Chondrocyte (in vitro differentiated cells): ENCODE results near the gene ZDHHC11. TPM values are rescaled to one million over a fixed set of nuclear protein-coding genes. Genes with fewer than 3 reads are reported as not detected.
"Not testable (repeated sequence)": the region's sequence is repeated elsewhere in the genome, so short reads cannot be mapped to it uniquely, and the experiment has no call there.

ENCODE experiments used
- DNase-seq: peaks from one replicate; pipeline ENCODE4 v3.0.0; 2021; ENCODE audit warnings: mixed read lengths, low spot score
- H3K27ac Mint-ChIP-seq: one replicate; pipeline ENCODE4 v1.8.0; 2021; ENCODE audit warnings: mild to moderate bottlenecking, moderate library complexity, mixed read lengths; ENCODE audit not compliant: unreplicated experiment
- H3K27me3 Mint-ChIP-seq: 2 replicates; pipeline ENCODE4 v1.8.0; 2021; ENCODE audit warnings: low read depth, mixed read lengths
- H3K36me3 Mint-ChIP-seq: 2 replicates; pipeline ENCODE4 v1.8.0; 2021; ENCODE audit warnings: low read depth, mixed read lengths
- H3K4me1 Mint-ChIP-seq: 2 replicates; pipeline ENCODE4 v1.8.0; 2021; ENCODE audit warnings: low read depth, mild to moderate bottlenecking, mixed read lengths
- H3K4me3 Mint-ChIP-seq: one replicate; pipeline ENCODE4 v1.8.0; 2021; ENCODE audit warnings: mild to moderate bottlenecking, moderate library complexity, mixed read lengths; ENCODE audit not compliant: unreplicated experiment
- H3K9me3 Mint-ChIP-seq: 2 replicates; pipeline ENCODE4 v1.8.0; 2021; ENCODE audit warnings: low read depth, mixed read lengths
- CTCF ChIP-seq: fragments of 200-600 bp; sonication (generic); IDR thresholded peaks from 2 replicates; pipeline ENCODE4 v1.5.0; 2021; ENCODE audit warnings: antibody characterized with exemption, mild to moderate bottlenecking, moderate library complexity
- total RNA-seq: library from RNA; stranded (reverse); gene quantifications from 3 replicates; pipeline ENCODE4 v1.2.1, GENCODE V29; 2021

The ZDHHC11 gene
- total RNA-seq, 1 donor from 2014 or later, result 1.9 TPM

- Mint-ChIP-seq H3K27ac (no peak overlapping the region), H3K4me1 (no peaks in the 10 kb centered on the region), H3K27me3 (peaks cover 5% of the 10 kb centered on the region)
These were observed 74.6 kb downstream of the ZDHHC11 start for GRCh38 chr5:775961-776861.

GRCh38 chr5:775595-775960 is 75.2 kb downstream of the ZDHHC11 start:
- H3K27me3 Mint-ChIP-seq, H3K9me3 Mint-ChIP-seq, H3K4me3 Mint-ChIP-seq, H3K4me1 Mint-ChIP-seq, H3K27ac Mint-ChIP-seq, H3K36me3 Mint-ChIP-seq, DNase-seq: not testable (repeated sequence)

More at GRCh38 chr5:775961-776861, 74.6 kb downstream of the ZDHHC11 start:
- Mint-ChIP-seq H3K4me3 (no peak overlapping the region), H3K36me3 (no peaks in the 10 kb centered on the region), H3K9me3 (no peaks in the 10 kb centered on the region)
- TF ChIP-seq CTCF, result no peak
- peak; percentile 92 for DNase-seq

GRCh38 chr5:774854-775505 is 75.8 kb downstream of the ZDHHC11 start:
- H3K4me1 Mint-ChIP-seq, DNase-seq, H3K27me3 Mint-ChIP-seq, H3K9me3 Mint-ChIP-seq, H3K4me3 Mint-ChIP-seq, H3K27ac Mint-ChIP-seq, H3K36me3 Mint-ChIP-seq: not testable (repeated sequence)

- H3K4me1 Mint-ChIP-seq, DNase-seq, H3K9me3 Mint-ChIP-seq, H3K27me3 Mint-ChIP-seq, H3K27ac Mint-ChIP-seq, H3K4me3 Mint-ChIP-seq, H3K36me3 Mint-ChIP-seq: not testable (repeated sequence)
These were observed 76.5 kb downstream of the ZDHHC11 start for GRCh38 chr5:774304-774703.

GRCh38 chr5:773517-774264 is 77.1 kb downstream of the ZDHHC11 start:
- DNase-seq, result peak; percentile 93
- no peak for TF ChIP-seq CTCF
- H3K27ac Mint-ChIP-seq, result no peak overlapping the region

GRCh38 chr5:772931-773330 is 77.9 kb downstream of the ZDHHC11 start:
- not testable (repeated sequence) for H3K9me3 Mint-ChIP-seq, H3K27ac Mint-ChIP-seq, H3K36me3 Mint-ChIP-seq, H3K4me1 Mint-ChIP-seq, H3K4me3 Mint-ChIP-seq, H3K27me3 Mint-ChIP-seq
- DNase-seq, result peak; percentile 72

More at GRCh38 chr5:773517-774264, 77.1 kb downstream of the ZDHHC11 start:
- Mint-ChIP-seq H3K27me3 (peaks cover 5% of the 10 kb centered on the region), H3K9me3 (no peaks in the 10 kb centered on the region), H3K36me3 (no peaks in the 10 kb centered on the region), H3K4me3 (no peak overlapping the region), H3K4me1 (no peaks in the 10 kb centered on the region)

GRCh38 chr5:772547-772890 is 78.3 kb downstream of the ZDHHC11 start:
- DNase-seq, H3K36me3 Mint-ChIP-seq, H3K27me3 Mint-ChIP-seq, H3K9me3 Mint-ChIP-seq, H3K4me3 Mint-ChIP-seq, H3K27ac Mint-ChIP-seq, H3K4me1 Mint-ChIP-seq: not testable (repeated sequence)

GRCh38 chr5:771841-772546 is 78.8 kb downstream of the ZDHHC11 start:
- H3K36me3 Mint-ChIP-seq, H3K9me3 Mint-ChIP-seq, DNase-seq, H3K27me3 Mint-ChIP-seq, H3K4me3 Mint-ChIP-seq, H3K27ac Mint-ChIP-seq, H3K4me1 Mint-ChIP-seq: not testable (repeated sequence)

- H3K4me3 Mint-ChIP-seq, H3K27me3 Mint-ChIP-seq, H3K27ac Mint-ChIP-seq, H3K4me1 Mint-ChIP-seq, H3K36me3 Mint-ChIP-seq, H3K9me3 Mint-ChIP-seq: not testable (repeated sequence)
- peak; percentile 83 for DNase-seq
These were observed 79.6 kb downstream of the ZDHHC11 start for GRCh38 chr5:771087-771781.

- H3K27me3 Mint-ChIP-seq, H3K4me3 Mint-ChIP-seq, H3K27ac Mint-ChIP-seq, H3K9me3 Mint-ChIP-seq, H3K4me1 Mint-ChIP-seq, H3K36me3 Mint-ChIP-seq: not testable (repeated sequence)
- peak; percentile 93 for DNase-seq
These were observed 80.2 kb downstream of the ZDHHC11 start for GRCh38 chr5:770585-770984.
